OCI-LY3 (cell line): ENCODE results near the gene DDX24.

Source experiments
- H2AFZ ChIP-seq: fragments of 200-600, 300-600 bp; shearing (Covaris generic); 2 replicates; pipeline ENCODE4 v1.6.0; 2014; ENCODE audit warnings: antibody characterized with exemption, low read depth, low read length
- H3K27ac ChIP-seq: fragments of 200-600, 300-600 bp; sonication (generic); 2 replicates; pipeline ENCODE4 v1.5.1; 2014; ENCODE audit warnings: mild to moderate bottlenecking, low read length, moderate library complexity, mixed read lengths
- H3K27me3 ChIP-seq: fragments of 200-600, 300-600 bp; sonication (generic); 2 replicates; pipeline ENCODE4 v1.6.1; 2014; ENCODE audit warnings: low read depth, low read length, mixed read lengths
- H3K36me3 ChIP-seq: fragments of 200-600, 300-600 bp; sonication (generic); replicated peaks from 2 replicates; pipeline ENCODE3; 2014; ENCODE audit warnings: low read depth, low read length, mixed read lengths
- H3K4me1 ChIP-seq: fragments of 300-600, 200-600 bp; sonication (generic); 2 replicates; pipeline ENCODE4 v1.6.1; 2014; ENCODE audit warnings: low read length, mixed read lengths
- H3K4me2 ChIP-seq: fragments of 200-600, 300-600 bp; sonication (generic); 2 replicates; pipeline ENCODE4 v1.6.1; 2014; ENCODE audit warnings: low read length, mixed read lengths
- H3K4me3 ChIP-seq: fragments of 300-600, 200-600 bp; sonication (generic); 2 replicates; pipeline ENCODE4 v1.5.1; 2014; ENCODE audit warnings: antibody characterized with exemption, mild to moderate bottlenecking, low read length, moderate library complexity
- H3K79me2 ChIP-seq: fragments of 300-600, 200-600 bp; shearing (Covaris generic); 2 replicates; pipeline ENCODE4 v1.6.1; 2014; ENCODE audit warnings: mild to moderate bottlenecking, low read length, mixed read lengths
- H3K9ac ChIP-seq: fragments of 300-600, 200-600 bp; shearing (Covaris generic); 2 replicates; pipeline ENCODE4 v1.6.0; 2014; ENCODE audit warnings: mild to moderate bottlenecking, low read length, moderate library complexity
- H3K9me3 ChIP-seq: fragments of 200-600, 300-600 bp; shearing (Covaris generic); 2 replicates; pipeline ENCODE4 v1.6.1; 2014; ENCODE audit warnings: low read length, mixed read lengths; ENCODE audit not compliant: insufficient read depth
- H4K20me1 ChIP-seq: fragments of 200-600, 300-600 bp; sonication (generic); 2 replicates; pipeline ENCODE4 v1.6.1; 2016; ENCODE audit warnings: low read length, mixed read lengths; ENCODE audit not compliant: insufficient read depth
- CTCF ChIP-seq: fragments of 200-600, 300-600 bp; sonication (generic); IDR thresholded peaks from 2 replicates; pipeline ENCODE4 v1.5.1; 2014; ENCODE audit warnings: antibody characterized with exemption, low read length, low read depth
- EZH2phosphoT487 ChIP-seq: fragments of 200-600 bp; shearing (Covaris generic); IDR thresholded peaks from 2 replicates; pipeline ENCODE4 v1.6.1; 2018; ENCODE audit warnings: antibody characterized with exemption, mixed run types, low read depth

DDX24 gene

GRCh38 chr14:94104731-94105130, 23.7 kb upstream of the DDX24 start:
- Histone ChIP-seq H2AFZ (no peak overlapping the region), H3K4me3 (no peak overlapping the region), H3K4me2 (no peak overlapping the region), H3K27ac (no peak overlapping the region), H3K9me3 (no peaks in the 10 kb centered on the region), H3K27me3 (no peaks in the 10 kb centered on the region), H3K79me2 (no peaks in the 10 kb centered on the region), H3K4me1 (no peaks in the 10 kb centered on the region), H3K36me3 (no peaks in the 10 kb centered on the region), H3K9ac (no peak overlapping the region), H4K20me1 (no peaks in the 10 kb centered on the region)
- no peak for TF ChIP-seq EZH2phosphoT487
- TF ChIP-seq CTCF = no peak

GRCh38 chr14:94103554-94104150, 22.6 kb upstream of the DDX24 start:
- no peak overlapping the region for H2AFZ ChIP-seq
- H3K9me3 ChIP-seq = no peaks in the 10 kb centered on the region
- H3K9ac ChIP-seq = no peak overlapping the region
- no peaks in the 10 kb centered on the region for H4K20me1 ChIP-seq
- TF ChIP-seq CTCF (no peak), EZH2phosphoT487 (no peak)
- no peaks in the 10 kb centered on the region for H3K36me3 ChIP-seq
- no peaks in the 10 kb centered on the region for H3K79me2 ChIP-seq
- no peaks in the 10 kb centered on the region for H3K27me3 ChIP-seq
- no peak overlapping the region for H3K27ac ChIP-seq
- H3K4me1 ChIP-seq = no peaks in the 10 kb centered on the region
- no peak overlapping the region for H3K4me2 ChIP-seq
- no peak overlapping the region for H3K4me3 ChIP-seq

GRCh38 chr14:94102768-94103482, 21.9 kb upstream of the DDX24 start:
- no peaks in the 10 kb centered on the region for H3K9me3 ChIP-seq
- no peak overlapping the region for H3K4me3 ChIP-seq
- no peak overlapping the region for H2AFZ ChIP-seq
- no peak overlapping the region for H3K4me2 ChIP-seq
- no peaks in the 10 kb centered on the region for H4K20me1 ChIP-seq
- H3K4me1 ChIP-seq = no peaks in the 10 kb centered on the region
- no peak overlapping the region for H3K9ac ChIP-seq
- no peaks in the 10 kb centered on the region for H3K79me2 ChIP-seq
- H3K36me3 ChIP-seq = no peaks in the 10 kb centered on the region
- no peak overlapping the region for H3K27ac ChIP-seq
- no peaks in the 10 kb centered on the region for H3K27me3 ChIP-seq
- TF ChIP-seq EZH2phosphoT487 (no peak), CTCF (no peak)

DNA sequence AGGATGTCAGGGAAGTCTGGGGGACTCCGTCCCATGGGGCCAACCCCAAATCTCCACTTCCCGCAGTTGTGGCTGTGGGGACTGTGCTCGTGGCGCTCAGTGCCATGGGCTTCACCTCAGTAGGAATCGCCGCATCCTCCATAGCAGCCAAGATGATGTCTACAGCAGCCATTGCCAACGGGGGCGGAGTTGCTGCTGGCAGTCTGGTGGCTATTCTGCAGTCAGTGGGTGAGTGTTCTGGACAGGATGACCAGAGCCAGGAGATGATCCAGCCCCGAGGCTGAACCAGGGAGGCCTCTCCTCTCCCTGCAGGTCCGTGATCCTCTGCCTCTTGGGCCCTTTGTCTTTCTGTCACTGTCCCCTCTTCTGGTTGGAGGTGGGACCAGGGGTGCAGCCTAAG, 20.7 kb upstream of the DDX24 start:
- no peak overlapping the region for H3K9ac ChIP-seq
- H2AFZ ChIP-seq = no peak overlapping the region
- no peaks in the 10 kb centered on the region for H4K20me1 ChIP-seq
- H3K9me3 ChIP-seq = no peaks in the 10 kb centered on the region
- H3K4me2 ChIP-seq = no peak overlapping the region
- no peaks in the 10 kb centered on the region for H3K79me2 ChIP-seq
- H3K4me3 ChIP-seq = no peak overlapping the region
- no peaks in the 10 kb centered on the region for H3K36me3 ChIP-seq
- no peaks in the 10 kb centered on the region for H3K4me1 ChIP-seq
- H3K27me3 ChIP-seq = no peaks in the 10 kb centered on the region
- TF ChIP-seq EZH2phosphoT487 (no peak), CTCF (no peak)
- H3K27ac ChIP-seq = no peak overlapping the region
